NCI-H2029 treated with DMSO at 0.1 percent for 48 hours (cell line): ENCODE measurements around the gene MYPOP.
"Not testable (repeated sequence)": the region's sequence is repeated elsewhere in the genome, so short reads cannot be mapped to it uniquely, and the experiment has no call there.

Experiments
- DNase-seq: peaks from one replicate; lab custom pipeline; 2025; lab: John Stamatoyannopoulos, UW

The MYPOP gene

DNA sequence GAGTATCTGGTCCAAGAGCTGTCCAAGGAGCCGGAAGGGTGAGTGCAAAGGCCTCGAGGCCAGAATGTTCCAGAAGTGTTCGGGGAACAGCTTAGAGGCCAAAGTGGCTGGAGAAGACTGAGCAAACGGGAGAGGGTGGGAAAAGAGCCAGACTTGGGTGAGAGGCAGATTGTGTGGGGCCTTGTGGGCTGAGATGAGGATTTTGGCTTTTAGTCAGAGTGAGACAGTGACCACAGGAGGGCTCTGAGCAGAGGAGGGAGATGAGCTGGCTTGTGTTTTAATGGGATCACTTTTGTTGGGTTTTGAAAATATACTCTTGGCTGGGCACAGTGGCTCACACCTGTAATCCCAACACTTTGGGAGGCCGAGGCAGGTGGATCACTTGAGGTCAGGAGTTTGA is 6.5 kb upstream of the MYPOP start:
- no peak for DNase-seq

DNA sequence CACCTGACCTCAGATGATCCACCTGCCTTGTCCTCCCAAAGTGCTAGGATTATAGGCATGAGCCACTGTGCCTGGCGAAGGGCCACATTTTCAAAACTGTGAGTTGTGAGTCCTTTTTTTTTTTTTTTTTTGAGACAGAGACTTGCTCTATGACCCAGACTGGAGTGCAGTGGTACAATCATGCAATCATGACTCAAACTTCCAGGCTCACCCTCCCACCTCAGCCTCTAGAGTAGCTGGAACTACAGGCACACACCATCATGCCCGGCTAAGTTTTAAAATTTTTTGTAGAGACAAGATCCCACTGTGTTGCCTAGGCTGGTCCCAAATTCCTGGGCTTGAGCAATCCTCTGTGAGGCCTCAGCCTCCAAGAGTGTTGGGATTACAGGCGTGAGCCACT is 3.8 kb upstream of the MYPOP start:
- DNase-seq = no peak

DNA sequence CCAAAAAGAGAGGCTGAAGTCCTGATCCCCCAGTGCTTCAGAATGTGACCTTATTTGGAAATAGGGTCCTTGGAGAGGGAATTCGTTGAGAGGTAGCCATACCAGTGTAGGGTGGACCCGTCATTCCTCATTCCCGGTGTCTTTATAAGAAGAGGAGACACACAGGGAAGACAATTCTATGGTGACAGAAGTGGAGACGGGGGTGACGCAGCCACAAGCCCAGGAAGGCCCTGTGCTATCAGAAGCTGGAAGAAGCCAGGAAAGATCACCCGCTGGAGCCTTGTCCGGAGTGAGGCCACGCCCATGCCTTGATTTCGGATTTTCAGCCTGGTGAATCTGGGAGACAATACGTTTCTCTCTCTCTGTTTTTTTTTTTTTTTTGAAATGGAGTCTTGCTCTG is 2.6 kb upstream of the MYPOP start:
- no peak for DNase-seq

GRCh38 chr19:45902651-45903625 is 525 bp upstream of the MYPOP start:
- DNase-seq = peak; percentile 92

GRCh38 chr19:45901432-45901911 is 941 bp downstream of the MYPOP start:
- no peak for DNase-seq

- no peak for DNase-seq
Observed at GRCh38 chr19:45900738-45901431, 1.5 kb downstream of the MYPOP start.

- DNase-seq = no peak
Observed at GRCh38 chr19:45899919-45900589, 2.4 kb downstream of the MYPOP start.

DNA sequence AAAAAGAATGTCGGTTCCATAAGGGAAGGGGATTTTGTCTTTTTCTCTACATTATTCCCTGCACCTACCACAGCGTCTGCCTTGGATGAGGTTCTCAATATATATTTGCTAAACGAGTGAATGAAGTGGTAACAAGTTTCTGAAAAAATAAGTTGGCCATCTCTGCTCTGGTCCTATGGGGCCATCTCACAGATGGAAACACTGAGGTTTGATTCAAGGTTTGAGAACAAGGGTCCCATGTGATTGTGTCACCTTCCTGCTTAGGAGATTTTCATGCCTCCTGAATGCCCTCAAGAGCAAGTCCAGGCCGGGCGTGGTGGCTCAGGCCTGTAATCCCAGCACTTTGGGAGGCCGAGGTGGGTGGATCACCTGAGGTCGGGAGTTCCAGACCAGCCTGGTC is 3.2 kb downstream of the MYPOP start:
- DNase-seq = no peak

- no peak for DNase-seq
Observed at GRCh38 chr19:45897261-45897812, 5.1 kb downstream of the MYPOP start.

DNA sequence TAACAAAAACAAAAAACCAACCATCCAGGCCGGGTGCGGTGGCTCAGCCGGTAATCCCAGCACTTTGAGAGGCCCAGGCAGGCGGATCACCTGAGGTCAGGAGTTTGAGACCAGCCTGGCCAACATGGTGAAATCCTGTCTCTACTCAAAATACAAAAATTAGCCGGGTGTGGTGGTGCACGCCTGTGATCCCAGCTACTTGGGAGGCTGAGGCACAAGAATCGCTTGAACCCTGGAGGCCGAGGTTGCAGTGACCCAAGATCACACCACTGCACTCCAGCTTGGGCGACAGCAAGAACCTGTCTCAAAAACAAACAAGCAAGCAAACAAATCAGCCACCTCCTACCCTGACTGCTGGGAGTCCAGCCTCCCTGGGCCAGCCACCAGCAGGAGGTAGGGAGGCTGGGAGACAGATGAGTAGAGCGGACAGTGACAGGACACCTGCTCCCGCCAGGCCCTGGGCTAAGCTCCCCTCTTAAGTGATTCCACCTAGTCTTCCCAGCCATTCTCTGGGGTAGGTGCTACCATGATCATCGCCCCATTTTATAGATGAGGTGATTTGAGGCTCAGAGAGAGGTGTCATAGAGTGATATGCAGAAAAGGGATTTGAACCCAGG is 6.3 kb downstream of the MYPOP start:
- DNase-seq = not testable (repeated sequence)

- no peak for DNase-seq
Observed at GRCh38 chr19:45895519-45895972, 6.9 kb downstream of the MYPOP start.

- DNase-seq = no peak
Observed at GRCh38 chr19:45890877-45891276, 11.5 kb downstream of the MYPOP start.

- DNase-seq = no peak
Observed at GRCh38 chr19:45889210-45889885, 13.1 kb downstream of the MYPOP start.

GRCh38 chr19:45887200-45887710 is 15.2 kb downstream of the MYPOP start:
- no peak for DNase-seq

GRCh38 chr19:45886427-45887199 is 15.8 kb downstream of the MYPOP start:
- peak; percentile 84 for DNase-seq

DNA sequence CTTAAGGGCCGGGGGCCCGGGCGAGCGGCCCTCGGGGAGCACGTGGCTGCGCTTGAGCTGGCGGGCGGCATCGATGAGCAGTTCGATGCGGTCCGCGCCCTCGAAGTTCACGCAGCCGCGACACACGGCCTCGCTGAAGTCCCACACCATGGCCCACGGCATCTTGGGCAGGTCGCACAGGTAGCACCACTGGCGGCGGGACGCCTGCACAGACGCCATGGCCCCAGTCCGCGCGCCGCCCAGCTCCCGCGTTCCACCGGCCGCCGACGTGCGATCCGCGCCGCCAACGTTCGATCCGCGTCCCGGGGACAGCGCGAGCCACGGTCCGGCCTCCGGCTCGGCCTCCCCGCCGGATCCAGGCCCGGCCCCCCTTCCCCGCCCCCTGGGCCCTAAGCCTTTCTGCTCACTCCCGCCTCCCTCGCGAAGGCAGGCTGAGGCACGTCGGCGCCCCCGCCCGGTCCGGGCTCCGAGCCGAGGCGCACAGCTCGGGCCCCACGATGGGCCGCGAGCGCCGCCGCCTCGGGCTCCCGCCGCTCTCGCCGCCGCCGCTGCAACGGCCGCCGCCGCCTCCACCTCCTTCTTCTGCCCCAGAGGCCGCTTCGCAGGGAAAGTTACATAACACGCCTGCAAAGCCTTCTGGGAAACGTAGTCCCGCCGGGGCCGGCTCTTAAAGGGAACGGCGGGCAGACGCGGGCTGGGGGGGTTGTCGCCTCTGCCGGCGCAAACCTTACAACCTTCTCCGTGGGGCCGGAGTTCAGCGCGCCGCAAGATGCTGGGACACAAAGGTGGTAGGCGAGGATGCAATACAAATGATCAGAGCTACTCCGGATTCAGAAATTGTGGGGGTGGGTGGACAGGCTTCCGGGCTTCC is 16.6 kb downstream of the MYPOP start, which contains the start of gene IRF2BP1:
Gene IRF2BP1 (minus strand): TSS at position 586 of the 871 bp plus-strand sequence. CDS start 367 bp downstream, at position 219.
- peak; percentile 75 for DNase-seq

GRCh38 chr19:45884682-45885555 is 17.5 kb downstream of the MYPOP start:
- DNase-seq = no peak
